K562 (cell line): Measurements from ENCODE around the gene NEU1. TPM values are rescaled to one million over a fixed set of nuclear protein-coding genes. Genes with fewer than 3 reads are reported as not detected.

Experiments
- COPS2 ChIP-seq: fragments of 450-650 bp; conservative IDR thresholded peaks from 2 replicates; pipeline ENCODE4 v1.6.1; 2016; ENCODE audit warnings: mild to moderate bottlenecking, moderate library complexity
- KAT8 ChIP-seq: fragments of 450-650 bp; IDR thresholded peaks from 2 replicates; pipeline ENCODE4 v1.6.1; 2016; ENCODE audit warnings: low read depth, mild to moderate bottlenecking
- MCM3 ChIP-seq: fragments of 450-650 bp; IDR thresholded peaks from 2 replicates; pipeline ENCODE4 v1.6.1; 2016
- NFATC3 ChIP-seq: fragments of 450-650 bp; IDR thresholded peaks from 2 replicates; pipeline ENCODE4 v1.6.1; 2017; ENCODE audit warnings: mild to moderate bottlenecking
- NR1H2 ChIP-seq: sonication (generic); formaldehyde crosslinking; IDR thresholded peaks from 2 replicates; pipeline ENCODE4 v1.4.0; 2020; ENCODE audit warnings: mild to moderate bottlenecking, missing genetic modification reagents
- PURB ChIP-seq: sonication (generic); formaldehyde crosslinking; IDR thresholded peaks from 2 replicates; pipeline ENCODE4 v1.9.0; 2021; ENCODE audit warnings: low read depth, mild to moderate bottlenecking, missing genetic modification reagents
- RBFOX2 ChIP-seq: fragments of 200-400 bp; formaldehyde crosslinking; IDR thresholded peaks from 2 replicates; pipeline ENCODE4 v1.6.1; 2017; ENCODE audit warnings: low read depth, mild to moderate bottlenecking, low read length, moderate library complexity
- YBX1 ChIP-seq: fragments of 450-650 bp; IDR thresholded peaks from 2 replicates; pipeline ENCODE4 v1.7.1; 2016; ENCODE audit warnings: mild to moderate bottlenecking
- ZNF124 ChIP-seq: sonication (generic); formaldehyde crosslinking; IDR thresholded peaks from 2 replicates; pipeline ENCODE4 v1.8.1; 2022; ENCODE audit warnings: missing genetic modification reagents
- polyA plus RNA-seq, 8 experiments: library from polyadenylated mRNA; depleted of rRNA in 4 of 8; stranded (reverse) in 5 of 8; unstranded in 3 of 8; fragments of >200 nt; fragmentation: Nextera tagmentation in 2 of 8; fragmentation: Illumina TruSeq in 1 of 8; extraction: Ambion mirVana in 2 of 8; extraction: Trizol in 1 of 8; gene quantifications; 2 replicates each; pipeline versions ENCODE4 v1.2.1 to v1.2.3, GENCODE V29; 2011 to 2014; ENCODE audit warnings: inconsistent platforms in 1 of 8, missing spikeins in 1 of 8
- total RNA-seq, 7 experiments: library from RNA; depleted of rRNA in 6 of 7; stranded (reverse); fragments of >200 nt in 6 of 7; fragmentation: Illumina TruSeq in 2 of 7; extraction: Trizol in 2 of 7; gene quantifications; 2 replicates each; pipeline versions ENCODE4 v1.2.1 to v1.2.3, GENCODE V29; 2011 to 2021; ENCODE audit warnings: low replicate concordance in 1 of 7
- TF ChIP-seq, protein P1 (sequence below): sonication (generic); formaldehyde crosslinking; IDR thresholded peaks from 2 replicates; pipeline ENCODE4 v1.8.0; 2022; ENCODE audit warnings: mild to moderate bottlenecking, missing genetic modification reagents
- TF ChIP-seq, protein P2 (sequence below): fragments of 450-650 bp; IDR thresholded peaks from 2 replicates; pipeline ENCODE4 v1.6.1; 2017; ENCODE audit warnings: antibody characterized with exemption, mild to moderate bottlenecking
- TF ChIP-seq, protein P3 (sequence below): fragments of 250-450 bp; sonication (Bioruptor Pico); IDR thresholded peaks from 2 replicates; pipeline ENCODE4 v1.8.0; 2021; ENCODE audit warnings: moderate library complexity, mild to moderate bottlenecking, inconsistent platforms
- TF ChIP-seq, protein P4 (sequence below): sonication (generic); formaldehyde crosslinking; IDR thresholded peaks from 2 replicates; pipeline ENCODE4 v1.8.1; 2023; ENCODE audit warnings: mild to moderate bottlenecking, missing genetic modification reagents
- TF ChIP-seq, protein P5 (sequence below): sonication (generic); formaldehyde crosslinking; IDR thresholded peaks from 2 replicates; pipeline ENCODE4 v1.8.1; 2023; ENCODE audit warnings: missing genetic modification reagents, mild to moderate bottlenecking, borderline replicate concordance

The NEU1 gene
- total and polyA plus RNA-seq, 9 of the 15 experiments (the other 6 are each of a cell fraction or from before 2014, with no cell fraction given), result 14.8 to 67.8 (median 51.0) TPM

DNA sequence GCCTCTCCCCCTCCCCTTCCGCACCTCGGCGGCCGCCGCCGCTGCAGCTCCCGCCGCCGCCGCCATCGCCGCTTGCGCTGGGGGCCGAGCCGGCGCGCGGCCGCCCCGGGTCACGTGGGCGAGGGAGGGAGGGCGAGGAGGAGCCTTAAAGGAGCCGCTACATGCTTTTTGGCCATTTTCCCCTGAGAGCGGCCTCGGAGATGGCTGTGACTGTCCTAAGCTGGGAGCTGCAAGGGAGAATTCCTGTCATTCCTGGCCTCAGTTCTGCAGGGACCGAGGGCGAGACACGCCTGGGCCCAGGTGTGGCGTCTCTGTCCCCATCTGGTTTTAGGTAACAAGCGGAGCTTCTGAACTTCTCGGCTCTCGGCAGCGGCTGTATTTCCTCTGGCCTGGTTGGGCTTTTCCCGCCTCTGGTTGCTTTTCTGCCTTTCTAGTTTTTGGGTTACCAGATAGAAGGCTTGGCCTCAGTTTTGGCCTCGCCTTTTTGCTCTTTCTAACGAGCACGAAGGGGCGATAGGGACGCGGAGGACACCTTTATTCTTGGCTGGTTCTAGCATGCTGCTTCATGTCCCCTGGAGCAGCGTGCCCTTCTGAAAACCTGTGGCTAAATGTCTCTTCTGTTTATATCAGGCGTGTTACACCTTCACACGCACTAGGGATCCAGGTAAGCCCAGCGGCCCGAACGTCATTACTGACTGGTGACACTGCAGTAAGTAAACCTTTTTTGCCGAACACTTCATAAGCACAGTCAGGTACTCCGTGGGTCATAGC, 35.2 kb upstream of the NEU1 start, which contains the start of gene EHMT2 (continued):
- TF ChIP-seq, protein P1, sequence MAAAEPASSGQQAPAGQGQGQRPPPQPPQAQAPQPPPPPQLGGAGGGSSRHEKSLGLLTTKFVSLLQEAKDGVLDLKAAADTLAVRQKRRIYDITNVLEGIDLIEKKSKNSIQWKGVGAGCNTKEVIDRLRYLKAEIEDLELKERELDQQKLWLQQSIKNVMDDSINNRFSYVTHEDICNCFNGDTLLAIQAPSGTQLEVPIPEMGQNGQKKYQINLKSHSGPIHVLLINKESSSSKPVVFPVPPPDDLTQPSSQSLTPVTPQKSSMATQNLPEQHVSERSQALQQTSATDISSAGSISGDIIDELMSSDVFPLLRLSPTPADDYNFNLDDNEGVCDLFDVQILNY (CRISPR knock-in tag), result 0 out of 2 replicates have a peak, but pooled peaks have one; percentile 45
- no peak for TF ChIP-seq KAT8
- TF ChIP-seq, protein P2, sequence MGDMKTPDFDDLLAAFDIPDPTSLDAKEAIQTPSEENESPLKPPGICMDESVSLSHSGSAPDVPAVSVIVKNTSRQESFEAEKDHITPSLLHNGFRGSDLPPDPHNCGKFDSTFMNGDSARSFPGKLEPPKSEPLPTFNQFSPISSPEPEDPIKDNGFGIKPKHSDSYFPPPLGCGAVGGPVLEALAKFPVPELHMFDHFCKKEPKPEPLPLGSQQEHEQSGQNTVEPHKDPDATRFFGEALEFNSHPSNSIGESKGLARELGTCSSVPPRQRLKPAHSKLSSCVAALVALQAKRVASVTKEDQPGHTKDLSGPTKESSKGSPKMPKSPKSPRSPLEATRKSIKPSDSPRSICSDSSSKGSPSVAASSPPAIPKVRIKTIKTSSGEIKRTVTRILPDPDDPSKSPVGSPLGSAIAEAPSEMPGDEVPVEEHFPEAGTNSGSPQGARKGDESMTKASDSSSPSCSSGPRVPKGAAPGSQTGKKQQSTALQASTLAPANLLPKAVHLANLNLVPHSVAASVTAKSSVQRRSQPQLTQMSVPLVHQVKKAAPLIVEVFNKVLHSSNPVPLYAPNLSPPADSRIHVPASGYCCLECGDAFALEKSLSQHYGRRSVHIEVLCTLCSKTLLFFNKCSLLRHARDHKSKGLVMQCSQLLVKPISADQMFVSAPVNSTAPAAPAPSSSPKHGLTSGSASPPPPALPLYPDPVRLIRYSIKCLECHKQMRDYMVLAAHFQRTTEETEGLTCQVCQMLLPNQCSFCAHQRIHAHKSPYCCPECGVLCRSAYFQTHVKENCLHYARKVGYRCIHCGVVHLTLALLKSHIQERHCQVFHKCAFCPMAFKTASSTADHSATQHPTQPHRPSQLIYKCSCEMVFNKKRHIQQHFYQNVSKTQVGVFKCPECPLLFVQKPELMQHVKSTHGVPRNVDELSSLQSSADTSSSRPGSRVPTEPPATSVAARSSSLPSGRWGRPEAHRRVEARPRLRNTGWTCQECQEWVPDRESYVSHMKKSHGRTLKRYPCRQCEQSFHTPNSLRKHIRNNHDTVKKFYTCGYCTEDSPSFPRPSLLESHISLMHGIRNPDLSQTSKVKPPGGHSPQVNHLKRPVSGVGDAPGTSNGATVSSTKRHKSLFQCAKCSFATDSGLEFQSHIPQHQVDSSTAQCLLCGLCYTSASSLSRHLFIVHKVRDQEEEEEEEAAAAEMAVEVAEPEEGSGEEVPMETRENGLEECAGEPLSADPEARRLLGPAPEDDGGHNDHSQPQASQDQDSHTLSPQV, result no peak
- TF ChIP-seq, protein P3, sequence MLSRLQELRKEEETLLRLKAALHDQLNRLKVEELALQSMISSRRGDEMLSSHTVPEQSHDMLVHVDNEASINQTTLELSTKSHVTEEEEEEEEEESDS (CRISPR knock-in tag), result no peak
- TF ChIP-seq, protein P4, sequence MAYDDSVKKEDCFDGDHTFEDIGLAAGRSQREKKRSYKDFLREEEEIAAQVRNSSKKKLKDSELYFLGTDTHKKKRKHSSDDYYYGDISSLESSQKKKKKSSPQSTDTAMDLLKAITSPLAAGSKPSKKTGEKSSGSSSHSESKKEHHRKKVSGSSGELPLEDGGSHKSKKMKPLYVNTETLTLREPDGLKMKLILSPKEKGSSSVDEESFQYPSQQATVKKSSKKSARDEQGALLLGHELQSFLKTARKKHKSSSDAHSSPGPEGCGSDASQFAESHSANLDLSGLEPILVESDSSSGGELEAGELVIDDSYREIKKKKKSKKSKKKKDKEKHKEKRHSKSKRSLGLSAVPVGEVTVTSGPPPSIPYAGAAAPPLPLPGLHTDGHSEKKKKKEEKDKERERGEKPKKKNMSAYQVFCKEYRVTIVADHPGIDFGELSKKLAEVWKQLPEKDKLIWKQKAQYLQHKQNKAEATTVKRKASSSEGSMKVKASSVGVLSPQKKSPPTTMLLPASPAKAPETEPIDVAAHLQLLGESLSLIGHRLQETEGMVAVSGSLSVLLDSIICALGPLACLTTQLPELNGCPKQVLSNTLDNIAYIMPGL, result no peak
- TF ChIP-seq ZNF124 (CRISPR knock-in tag), result no peak
- TF ChIP-seq, protein P5, sequence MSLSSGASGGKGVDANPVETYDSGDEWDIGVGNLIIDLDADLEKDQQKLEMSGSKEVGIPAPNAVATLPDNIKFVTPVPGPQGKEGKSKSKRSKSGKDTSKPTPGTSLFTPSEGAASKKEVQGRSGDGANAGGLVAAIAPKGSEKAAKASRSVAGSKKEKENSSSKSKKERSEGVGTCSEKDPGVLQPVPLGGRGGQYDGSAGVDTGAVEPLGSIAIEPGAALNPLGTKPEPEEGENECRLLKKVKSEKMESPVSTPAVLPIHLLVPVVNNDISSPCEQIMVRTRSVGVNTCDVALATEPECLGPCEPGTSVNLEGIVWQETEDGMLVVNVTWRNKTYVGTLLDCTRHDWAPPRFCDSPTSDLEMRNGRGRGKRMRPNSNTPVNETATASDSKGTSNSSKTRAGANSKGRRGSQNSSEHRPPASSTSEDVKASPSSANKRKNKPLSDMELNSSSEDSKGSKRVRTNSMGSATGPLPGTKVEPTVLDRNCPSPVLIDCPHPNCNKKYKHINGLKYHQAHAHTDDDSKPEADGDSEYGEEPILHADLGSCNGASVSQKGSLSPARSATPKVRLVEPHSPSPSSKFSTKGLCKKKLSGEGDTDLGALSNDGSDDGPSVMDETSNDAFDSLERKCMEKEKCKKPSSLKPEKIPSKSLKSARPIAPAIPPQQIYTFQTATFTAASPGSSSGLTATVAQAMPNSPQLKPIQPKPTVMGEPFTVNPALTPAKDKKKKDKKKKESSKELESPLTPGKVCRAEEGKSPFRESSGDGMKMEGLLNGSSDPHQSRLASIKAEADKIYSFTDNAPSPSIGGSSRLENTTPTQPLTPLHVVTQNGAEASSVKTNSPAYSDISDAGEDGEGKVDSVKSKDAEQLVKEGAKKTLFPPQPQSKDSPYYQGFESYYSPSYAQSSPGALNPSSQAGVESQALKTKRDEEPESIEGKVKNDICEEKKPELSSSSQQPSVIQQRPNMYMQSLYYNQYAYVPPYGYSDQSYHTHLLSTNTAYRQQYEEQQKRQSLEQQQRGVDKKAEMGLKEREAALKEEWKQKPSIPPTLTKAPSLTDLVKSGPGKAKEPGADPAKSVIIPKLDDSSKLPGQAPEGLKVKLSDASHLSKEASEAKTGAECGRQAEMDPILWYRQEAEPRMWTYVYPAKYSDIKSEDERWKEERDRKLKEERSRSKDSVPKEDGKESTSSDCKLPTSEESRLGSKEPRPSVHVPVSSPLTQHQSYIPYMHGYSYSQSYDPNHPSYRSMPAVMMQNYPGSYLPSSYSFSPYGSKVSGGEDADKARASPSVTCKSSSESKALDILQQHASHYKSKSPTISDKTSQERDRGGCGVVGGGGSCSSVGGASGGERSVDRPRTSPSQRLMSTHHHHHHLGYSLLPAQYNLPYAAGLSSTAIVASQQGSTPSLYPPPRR, result no peak
- TF ChIP-seq NFATC3, result no peak
- 0 out of 2 replicates have a peak, but pooled peaks have one; percentile 23 for TF ChIP-seq PURB (CRISPR knock-in tag)
- no peak for TF ChIP-seq YBX1
- TF ChIP-seq MCM3, result no peak
- peak; percentile 79 for TF ChIP-seq RBFOX2
- no peak for TF ChIP-seq COPS2
- no peak for TF ChIP-seq NR1H2
